Upper lobe of left lung (tissue), 6 donors: Measurements from ENCODE around the gene BCHE. TPM values are rescaled to one million over a fixed set of nuclear protein-coding genes. Genes with fewer than 3 reads are reported as not detected.
A peak's percentile ranks its signal among the peaks of the same experiment; 100 is the strongest.
"Not testable (repeated sequence)": the region's sequence is repeated elsewhere in the genome, so short reads cannot be mapped to it uniquely, and the experiment has no call there.

Source experiments
- ATAC-seq, 2 donors: fragments of 200-7000 bp; cut with Tn5 transposase; one replicate each; pipeline ENCODE4 v1.9.1; 2022; ENCODE audit warnings: mild to moderate bottlenecking in 2 of 2, moderate library complexity in 2 of 2; ENCODE audit not compliant: low FRiP score in 2 of 2
- DNase-seq, 2 donors: peaks; one replicate each; pipeline ENCODE4 v3.0.0-alpha.2; 2019 to 2020
- H3K27ac ChIP-seq, 4 donors: fragments of 200-600 bp; sonication (generic); one replicate each; pipeline ENCODE4 v1.5.1; 2016 to 2019
- H3K27me3 ChIP-seq, 4 donors: fragments of 200-600 bp; sonication (generic); one replicate each; pipeline ENCODE4 v1.5.1; 2017 to 2019
- H3K36me3 ChIP-seq, 4 donors: fragments of 200-600 bp; sonication (generic); one replicate each; pipeline ENCODE4 v1.5.1; 2016 to 2019
- H3K4me1 ChIP-seq, 4 donors: fragments of 200-600 bp; sonication (generic); one replicate each; pipeline ENCODE4 v1.5.1; 2018 to 2019
- H3K4me3 ChIP-seq, 4 donors: fragments of 200-600 bp; sonication (generic); one replicate each; pipeline ENCODE4 v1.5.1; 2017 to 2019; ENCODE audit warnings: mild to moderate bottlenecking in 2 of 4, moderate library complexity in 1 of 4
- H3K9me3 ChIP-seq, 4 donors: fragments of 200-600 bp; sonication (generic); one replicate each; pipeline ENCODE4 v1.5.1; 2018 to 2019
- CTCF ChIP-seq, 6 experiments: fragments of 450-650 bp in 4 of 6; fragments of 200-600 bp in 2 of 6; sonication (generic) in 2 of 6; IDR thresholded peaks; one replicate each; pipeline ENCODE4 v1.5.1; 2016 to 2019; ENCODE audit warnings: antibody characterized with exemption in 6 of 6
- EP300 ChIP-seq, 4 donors: sonication (generic); formaldehyde crosslinking; IDR thresholded peaks; one replicate each; pipeline ENCODE4 v1.5.1; 2017; ENCODE audit warnings: antibody characterized with exemption in 4 of 4, control low read depth in 2 of 4
- POLR2A ChIP-seq, 4 donors: fragments of 450-650 bp; IDR thresholded peaks; one replicate each; pipeline ENCODE4 v1.5.1; 2016 to 2017; ENCODE audit warnings: antibody characterized with exemption in 4 of 4, mild to moderate bottlenecking in 2 of 4
- POLR2AphosphoS5 ChIP-seq, 2 donors: sonication (generic); formaldehyde crosslinking; IDR thresholded peaks; one replicate each; pipeline ENCODE4 v1.5.1; 2017; ENCODE audit warnings: antibody characterized with exemption in 2 of 2
- WGBS, 2 donors: methylation state at CpG; one replicate each; pipeline ENCODE4 v1.1.5; 2017 to 2018; 5-methylcytosine and 5-hydroxymethylcytosine counted together
- total RNA-seq, 6 donors: library from RNA; depleted of rRNA in 4 of 6; stranded (reverse); fragments of >200 nt in 4 of 6; gene quantifications; one replicate each; pipeline versions ENCODE4 v1.1.0 to v1.2.1, GENCODE V29; 2016 to 2021
- donor health status: DM: no; HTN: no; CAD: no; lungs with moderate emphysema.
- donor health status: DM: no; HTN: yes; CAD: no; lungs with severe emphysema.

BCHE gene
- total RNA-seq, 6 donors from 2014 or later, result 1.0 to 6.3 (median 2.3) TPM

GRCh38 chr3:165820671-165821123 lies 16.5 kb downstream of the BCHE start:
- ATAC-seq (no peak), DNase-seq (no peak)
- no peak overlapping the region for H3K27ac ChIP-seq
- no peaks in the 10 kb centered on the region for H3K9me3 ChIP-seq
- WGBS, 2 donors, result 29 to 56% methylated on average over 2 of the region's 2 CpGs
- no peaks in the 10 kb centered on the region for H3K4me1 ChIP-seq
- H3K27me3 ChIP-seq, result no peaks in the 10 kb centered on the region
- TF ChIP-seq CTCF (IDR thresholded peaks at IDR 0.05) (no peak), EP300 (IDR thresholded peaks at IDR 0.05) (no peak), POLR2A (IDR thresholded peaks at IDR 0.05) (no peak), POLR2AphosphoS5 (IDR thresholded peaks at IDR 0.05) (no peak)
- no peak overlapping the region for H3K4me3 ChIP-seq
- no peaks in the 10 kb centered on the region for H3K36me3 ChIP-seq

DNA sequence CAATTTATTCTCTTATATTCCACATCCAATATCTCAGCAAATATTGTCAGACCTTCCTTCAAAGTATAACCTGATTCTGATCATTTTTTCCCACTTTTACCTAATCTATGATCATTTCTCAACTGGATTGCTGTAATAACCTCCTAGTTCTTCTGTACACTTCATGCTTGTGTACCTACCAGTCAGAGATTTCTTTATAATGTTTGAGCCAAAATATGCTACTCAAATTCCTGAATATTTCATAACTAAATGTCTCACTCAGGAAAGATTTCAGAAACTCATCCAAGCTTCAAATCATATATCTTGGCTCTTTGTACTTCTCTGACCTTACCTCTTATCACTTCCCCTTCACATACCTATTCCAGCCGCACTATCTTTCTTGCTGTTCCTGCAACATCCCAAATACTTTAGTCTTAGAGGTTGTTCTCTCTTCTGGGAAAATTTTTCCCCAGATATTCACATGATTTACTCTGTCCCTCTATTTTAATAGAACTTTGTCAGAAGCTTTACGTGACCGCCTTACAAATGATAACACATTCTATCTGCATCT lies 20.0 kb downstream of the BCHE start:
- Histone ChIP-seq H3K27ac (no peak overlapping the region), H3K4me3 (no peak overlapping the region), H3K27me3 (no peaks in the 10 kb centered on the region), H3K36me3 (no peaks in the 10 kb centered on the region), H3K9me3 (no peaks in the 10 kb centered on the region), H3K4me1 (no peaks in the 10 kb centered on the region)
- ATAC-seq (no peak), DNase-seq (no peak)
- 86 to 92% methylated on average over 3 of the region's 3 CpGs for WGBS, 2 donors
- no peak for TF ChIP-seq CTCF (IDR thresholded peaks at IDR 0.05)
- TF ChIP-seq EP300 (IDR thresholded peaks at IDR 0.05), result no peak
- no peak for TF ChIP-seq POLR2AphosphoS5 (IDR thresholded peaks at IDR 0.05)
- TF ChIP-seq POLR2A (IDR thresholded peaks at IDR 0.05), result no peak

GRCh38 chr3:165816209-165816608 lies 21.0 kb downstream of the BCHE start:
- TF ChIP-seq EP300 (IDR thresholded peaks at IDR 0.05), result no peak
- no peaks in the 10 kb centered on the region for H3K4me1 ChIP-seq
- no peaks in the 10 kb centered on the region for H3K36me3 ChIP-seq
- H3K27ac ChIP-seq, result no peak overlapping the region
- WGBS, 2 donors, result 86 to 96% methylated on average over 1 of the region's 1 CpG
- no peaks in the 10 kb centered on the region for H3K9me3 ChIP-seq
- ATAC-seq, result no peak
- no peak overlapping the region for H3K4me3 ChIP-seq
- no peaks in the 10 kb centered on the region for H3K27me3 ChIP-seq
- no peak for DNase-seq

GRCh38 chr3:165815682-165816081 lies 21.5 kb downstream of the BCHE start:
- Histone ChIP-seq H3K4me3 (no peak overlapping the region), H3K9me3 (no peaks in the 10 kb centered on the region), H3K36me3 (no peaks in the 10 kb centered on the region), H3K27ac (no peak overlapping the region), H3K4me1 (no peaks in the 10 kb centered on the region), H3K27me3 (no peaks in the 10 kb centered on the region)
- WGBS, 2 donors, result 63 to 68% methylated on average over 2 of the region's 2 CpGs
- no peak for DNase-seq
- ATAC-seq, result no peak
- TF ChIP-seq POLR2AphosphoS5 (IDR thresholded peaks at IDR 0.05) (no peak), CTCF (IDR thresholded peaks at IDR 0.05) (no peak), EP300 (IDR thresholded peaks at IDR 0.05) (no peak), POLR2A (IDR thresholded peaks at IDR 0.05) (no peak)

GRCh38 chr3:165814380-165814779 lies 22.8 kb downstream of the BCHE start:
- DNase-seq (no peak), ATAC-seq (no peak)
- H3K27me3 ChIP-seq, result no peaks in the 10 kb centered on the region
- no peaks in the 10 kb centered on the region for H3K36me3 ChIP-seq
- TF ChIP-seq EP300 (IDR thresholded peaks at IDR 0.05), result no peak
- TF ChIP-seq POLR2A (IDR thresholded peaks at IDR 0.05), result no peak
- no peak for TF ChIP-seq POLR2AphosphoS5 (IDR thresholded peaks at IDR 0.05)
- no peak for TF ChIP-seq CTCF (IDR thresholded peaks at IDR 0.05)
- H3K9me3 ChIP-seq, result no peaks in the 10 kb centered on the region
- H3K27ac ChIP-seq, result no peak overlapping the region
- WGBS, 2 donors, result 36 to 43% methylated on average over 1 of the region's 1 CpG
- no peaks in the 10 kb centered on the region for H3K4me1 ChIP-seq
- H3K4me3 ChIP-seq, result no peak overlapping the region

DNA sequence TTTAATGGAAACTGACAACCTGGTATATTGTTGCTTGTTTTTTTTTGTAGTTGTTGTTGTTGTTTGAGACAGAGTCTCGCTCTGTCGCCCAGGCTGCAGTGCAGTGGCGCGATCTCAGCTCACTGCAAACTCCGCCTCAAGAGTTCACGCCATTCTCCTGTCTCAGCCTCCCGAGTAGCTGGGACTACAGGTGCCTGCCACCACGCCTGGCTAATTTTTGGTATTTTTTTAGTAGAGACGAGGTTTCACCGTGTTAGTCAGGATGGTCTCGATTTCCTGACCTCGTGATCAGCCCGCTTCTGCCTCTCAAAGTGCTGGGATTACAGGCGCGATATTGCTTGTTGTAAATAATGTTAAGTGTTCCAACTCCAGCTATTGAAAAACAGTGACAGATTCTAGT lies 29.3 kb downstream of the BCHE start:
- not testable (repeated sequence) for H3K36me3 ChIP-seq, H3K27ac ChIP-seq, H3K4me1 ChIP-seq, H3K27me3 ChIP-seq, H3K9me3 ChIP-seq, ATAC-seq, H3K4me3 ChIP-seq
- peak in 1 of 2 donors; percentile 8 for DNase-seq
- WGBS, 2 donors, result 94 to 96% methylated on average over 15 of the region's 15 CpGs
